Fibroblast of lung (primary cell): Measurements from ENCODE around the gene IL17REL. TPM values are rescaled to one million over a fixed set of nuclear protein-coding genes. Genes with fewer than 3 reads are reported as not detected.

ENCODE experiments used
- DNase-seq, 2 donors: peaks; one replicate each; pipeline versions ENCODE4 v3.0.0 to v3.0.0-alpha.2; 2010; ENCODE audit warnings: low read depth in 2 of 2
- H2AFZ ChIP-seq: 2 replicates; pipeline ENCODE4 v1.5.1; 2012; ENCODE audit warnings: low read length, control low read depth, inconsistent platforms
- H3K27ac ChIP-seq: 2 replicates; pipeline ENCODE4 v1.5.1; 2011; ENCODE audit warnings: low read length, control low read depth; ENCODE audit not compliant: insufficient read depth
- H3K27me3 ChIP-seq: 2 replicates; pipeline ENCODE4 v1.5.1; 2011; ENCODE audit warnings: mild to moderate bottlenecking, low read length; ENCODE audit not compliant: control insufficient read depth, insufficient read depth
- H3K36me3 ChIP-seq: 2 replicates; pipeline ENCODE4 v1.5.1; 2011; ENCODE audit warnings: low read length; ENCODE audit not compliant: control insufficient read depth, insufficient read depth
- H3K4me1 ChIP-seq: 2 replicates; pipeline ENCODE4 v1.5.1; 2011; ENCODE audit warnings: low read length; ENCODE audit not compliant: control insufficient read depth, insufficient read depth; ENCODE audit errors: extremely low read depth
- H3K4me2 ChIP-seq: 2 replicates; pipeline ENCODE4 v1.5.1; 2011; ENCODE audit warnings: low read length, control low read depth; ENCODE audit not compliant: insufficient read depth; ENCODE audit errors: extremely low read depth
- H3K4me3 ChIP-seq, 4 experiments: fragments of 200-600 bp in 1 of 4; sonication (generic) in 1 of 4; replicated peaks in 1 of 4; 2 replicates each; pipeline ENCODE4 v1.5.1; 2011 to 2016; ENCODE audit warnings: low read length in 4 of 4, low read depth in 3 of 4, mild to moderate bottlenecking in 3 of 4, control low read depth in 2 of 4, inconsistent platforms in 1 of 4, mixed read lengths in 1 of 4; ENCODE audit not compliant: insufficient read depth in 1 of 4; ENCODE audit errors: control extremely low read depth in 1 of 4
- H3K79me2 ChIP-seq: 2 replicates; pipeline ENCODE4 v1.5.1; 2012; ENCODE audit warnings: mild to moderate bottlenecking, low read length, inconsistent platforms; ENCODE audit not compliant: control insufficient read depth, insufficient read depth
- H3K9ac ChIP-seq: 2 replicates; pipeline ENCODE4 v1.5.1; 2011; ENCODE audit warnings: mild to moderate bottlenecking, low read length, control low read depth; ENCODE audit not compliant: insufficient read depth
- H3K9me3 ChIP-seq: 2 replicates; pipeline ENCODE4 v1.5.1; 2012; ENCODE audit warnings: low read depth, low read length; ENCODE audit not compliant: control insufficient read depth, insufficient read depth
- H4K20me1 ChIP-seq: 2 replicates; pipeline ENCODE4 v1.5.1; 2011; ENCODE audit warnings: low read length; ENCODE audit not compliant: control insufficient read depth, insufficient read depth; ENCODE audit errors: extremely low read depth
- EZH2 ChIP-seq: IDR thresholded peaks from 2 replicates; pipeline ENCODE4 v1.5.1; 2012; ENCODE audit warnings: low read length, control low read depth, mild to moderate bottlenecking; ENCODE audit errors: missing control alignments
- polyA plus RNA-seq, 2 donors: library from polyadenylated mRNA; depleted of rRNA in 1 of 2; stranded (reverse) in 1 of 2; unstranded in 1 of 2; fragments of >200 nt; gene quantifications; 2 replicates each; pipeline ENCODE4 v1.2.1, GENCODE V29; 2011 to 2012; ENCODE audit warnings: missing spikeins in 1 of 2
- total RNA-seq: library from RNA; depleted of rRNA; stranded (reverse); fragments of >200 nt; gene quantifications from 2 replicates; pipeline ENCODE4 v1.2.1, GENCODE V29; 2014
- TF ChIP-seq, protein P1 (sequence below), 2 donors: IDR thresholded peaks in 1 of 2; conservative IDR thresholded peaks in 1 of 2; 1 replicate in 1 of 2; 2 replicates in 1 of 2; pipeline ENCODE4 v1.5.1; 2011 to 2012; ENCODE audit warnings: low read length in 2 of 2, control low read depth in 1 of 2, inconsistent platforms in 1 of 2, low read depth in 1 of 2, mild to moderate bottlenecking in 1 of 2

The IL17REL gene
- total and polyA plus RNA-seq, 2 donors (not counting 1 experiment from before 2014, with no cell fraction given): under 0.01 TPM; not detected in 1

DNA sequence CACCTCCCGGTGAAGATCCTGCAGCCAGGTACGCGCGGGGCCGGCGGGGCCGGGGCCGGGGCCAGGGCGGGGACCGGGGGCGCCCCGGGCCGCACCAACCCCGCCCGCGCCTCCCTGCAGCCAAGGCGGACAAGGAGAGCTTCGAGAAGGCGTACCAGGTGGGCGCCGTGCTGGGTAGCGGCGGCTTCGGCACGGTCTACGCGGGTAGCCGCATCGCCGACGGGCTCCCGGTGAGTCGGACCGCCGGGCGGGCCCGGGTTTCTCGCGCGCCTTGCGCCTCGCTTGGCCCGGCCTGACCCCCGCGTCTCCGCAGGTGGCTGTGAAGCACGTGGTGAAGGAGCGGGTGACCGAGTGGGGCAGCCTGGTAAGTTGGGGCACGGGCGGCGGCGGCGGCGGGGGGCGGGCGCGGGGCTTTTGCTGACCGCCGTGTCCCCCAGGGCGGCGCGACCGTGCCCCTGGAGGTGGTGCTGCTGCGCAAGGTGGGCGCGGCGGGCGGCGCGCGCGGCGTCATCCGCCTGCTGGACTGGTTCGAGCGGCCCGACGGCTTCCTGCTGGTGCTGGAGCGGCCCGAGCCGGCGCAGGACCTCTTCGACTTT is 51.5 kb downstream of the IL17REL start:
- Histone ChIP-seq H2AFZ (no peak overlapping the region), H3K27ac (peak overlapping the region; percentile 79)

GRCh38 chr22:49960159-49961004 is 52.2 kb downstream of the IL17REL start, which contains the start of gene PIM3:
Gene PIM3, plus strand, starts transcription at chr22:49960772. Its CDS starts 176 bp downstream, at chr22:49960948.
- peak; percentile 95 to 96 for DNase-seq
- peak within 1 kb of the TSS; percentile 70 for H2AFZ ChIP-seq
- peaks cover 25% of the 10 kb centered on the region for H3K36me3 ChIP-seq
- H3K27me3 ChIP-seq: no peaks in the 10 kb centered on the region
- peaks cover 14% of the 10 kb centered on the region for H3K4me1 ChIP-seq
- H3K79me2 ChIP-seq: peaks cover 37% of the 10 kb centered on the region
- peak within 1 kb of the TSS; percentile 76 for H3K9ac ChIP-seq
- peak within 1 kb of the TSS; percentile 70 to 88 (median 84) for H3K4me3 ChIP-seq
- H4K20me1 ChIP-seq: no peaks in the 10 kb centered on the region
- peak within 1 kb of the TSS; percentile 79 for H3K27ac ChIP-seq
- no peaks in the 10 kb centered on the region for H3K9me3 ChIP-seq
- H3K4me2 ChIP-seq: peak within 1 kb of the TSS; percentile 87
- TF ChIP-seq, protein P1, sequence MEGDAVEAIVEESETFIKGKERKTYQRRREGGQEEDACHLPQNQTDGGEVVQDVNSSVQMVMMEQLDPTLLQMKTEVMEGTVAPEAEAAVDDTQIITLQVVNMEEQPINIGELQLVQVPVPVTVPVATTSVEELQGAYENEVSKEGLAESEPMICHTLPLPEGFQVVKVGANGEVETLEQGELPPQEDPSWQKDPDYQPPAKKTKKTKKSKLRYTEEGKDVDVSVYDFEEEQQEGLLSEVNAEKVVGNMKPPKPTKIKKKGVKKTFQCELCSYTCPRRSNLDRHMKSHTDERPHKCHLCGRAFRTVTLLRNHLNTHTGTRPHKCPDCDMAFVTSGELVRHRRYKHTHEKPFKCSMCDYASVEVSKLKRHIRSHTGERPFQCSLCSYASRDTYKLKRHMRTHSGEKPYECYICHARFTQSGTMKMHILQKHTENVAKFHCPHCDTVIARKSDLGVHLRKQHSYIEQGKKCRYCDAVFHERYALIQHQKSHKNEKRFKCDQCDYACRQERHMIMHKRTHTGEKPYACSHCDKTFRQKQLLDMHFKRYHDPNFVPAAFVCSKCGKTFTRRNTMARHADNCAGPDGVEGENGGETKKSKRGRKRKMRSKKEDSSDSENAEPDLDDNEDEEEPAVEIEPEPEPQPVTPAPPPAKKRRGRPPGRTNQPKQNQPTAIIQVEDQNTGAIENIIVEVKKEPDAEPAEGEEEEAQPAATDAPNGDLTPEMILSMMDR (conservative IDR thresholded peaks at IDR 0.05 in 1 of 2, IDR thresholded peaks at IDR 0.05 in 1 of 2; ENCODE audit: low read depth in 1 of 2, low read length in 2 of 2): no peak
- no peak for TF ChIP-seq EZH2

More for the DNA sequence above, 51.5 kb downstream of the IL17REL start:
- Histone ChIP-seq H3K36me3 (peaks cover 25% of the 10 kb centered on the region), H3K9ac (peak overlapping the region; percentile 76), H3K4me1 (peaks cover 14% of the 10 kb centered on the region), H3K4me2 (peak overlapping the region; percentile 69), H3K27me3 (no peaks in the 10 kb centered on the region), H3K79me2 (peaks cover 38% of the 10 kb centered on the region), H3K9me3 (no peaks in the 10 kb centered on the region), H4K20me1 (no peaks in the 10 kb centered on the region), H3K4me3 (peak overlapping the region; percentile 70 to 88 (median 84))
- DNase-seq: peak in 1 of 2 donors; percentile 61
- TF ChIP-seq, protein P1 (conservative IDR thresholded peaks at IDR 0.05 in 1 of 2, IDR thresholded peaks at IDR 0.05 in 1 of 2; ENCODE audit: low read depth in 1 of 2, low read length in 2 of 2): no peak
- TF ChIP-seq EZH2: no peak

DNA sequence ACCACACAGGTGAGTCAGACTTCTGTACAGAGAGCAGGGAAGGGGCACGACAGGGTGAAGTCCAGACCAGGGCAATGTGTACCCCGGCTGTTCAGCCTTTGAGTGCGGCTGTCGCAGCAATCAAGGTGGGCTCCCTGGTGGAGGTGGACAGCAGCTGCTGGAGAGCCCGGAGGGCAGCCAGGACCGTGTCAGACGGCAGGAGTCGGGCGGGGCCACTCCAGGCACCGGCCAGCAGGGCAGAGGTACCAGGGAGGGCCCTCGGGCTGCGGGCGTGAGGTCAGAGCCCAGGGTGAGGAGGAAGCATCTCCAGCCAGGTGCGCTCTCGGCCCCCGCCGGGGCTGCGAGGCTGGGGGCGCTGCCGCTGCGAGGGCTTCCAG is 52.8 kb downstream of the IL17REL start:
- Histone ChIP-seq H3K36me3 (peaks cover 23% of the 10 kb centered on the region), H3K9ac (peak overlapping the region; percentile 57), H4K20me1 (no peaks in the 10 kb centered on the region), H3K4me2 (peak overlapping the region; percentile 87), H3K4me1 (peaks cover 14% of the 10 kb centered on the region), H3K79me2 (peaks cover 36% of the 10 kb centered on the region), H3K27ac (peak overlapping the region; percentile 67), H3K4me3 (peak overlapping the region; percentile 3 to 88 (median 66)), H3K9me3 (no peaks in the 10 kb centered on the region), H2AFZ (peak overlapping the region; percentile 70), H3K27me3 (no peaks in the 10 kb centered on the region)
- peak in 1 of 2 donors; percentile 49 for DNase-seq
- TF ChIP-seq, protein P1 (conservative IDR thresholded peaks at IDR 0.05 in 1 of 2, IDR thresholded peaks at IDR 0.05 in 1 of 2; ENCODE audit: low read depth in 1 of 2, low read length in 2 of 2): no peak
- no peak for TF ChIP-seq EZH2
